ENCODE measurements around the gene DUSP14. TPM values are rescaled to one million over a fixed set of nuclear protein-coding genes. Genes with fewer than 3 reads are reported as not detected.
A peak's percentile ranks its signal among the peaks of the same experiment; 100 is the strongest.

Gene DUSP14
- total and polyA plus RNA-seq, 9 donors: 6.3 to 17.1 (median 12.6) TPM

GRCh38 chr17:37480427-37480826 is 9.3 kb upstream of the DUSP14 start:
- Histone ChIP-seq H3K36me3 (no peaks in the 10 kb centered on the region), H3K27me3 (no peaks in the 10 kb centered on the region), H3K4me1 (ENCODE audit: insufficient read depth) (peaks cover 5% of the 10 kb centered on the region), H3K27ac (no peak overlapping the region), H3K4me3 (no peak overlapping the region), H3K9me3 (no peaks in the 10 kb centered on the region)
- DNase-seq: no peak
- TF ChIP-seq POLR2A (IDR thresholded peaks at IDR 0.05) (no peak), EP300 (IDR thresholded peaks at IDR 0.05) (no peak)
- TF ChIP-seq, protein P1, sequence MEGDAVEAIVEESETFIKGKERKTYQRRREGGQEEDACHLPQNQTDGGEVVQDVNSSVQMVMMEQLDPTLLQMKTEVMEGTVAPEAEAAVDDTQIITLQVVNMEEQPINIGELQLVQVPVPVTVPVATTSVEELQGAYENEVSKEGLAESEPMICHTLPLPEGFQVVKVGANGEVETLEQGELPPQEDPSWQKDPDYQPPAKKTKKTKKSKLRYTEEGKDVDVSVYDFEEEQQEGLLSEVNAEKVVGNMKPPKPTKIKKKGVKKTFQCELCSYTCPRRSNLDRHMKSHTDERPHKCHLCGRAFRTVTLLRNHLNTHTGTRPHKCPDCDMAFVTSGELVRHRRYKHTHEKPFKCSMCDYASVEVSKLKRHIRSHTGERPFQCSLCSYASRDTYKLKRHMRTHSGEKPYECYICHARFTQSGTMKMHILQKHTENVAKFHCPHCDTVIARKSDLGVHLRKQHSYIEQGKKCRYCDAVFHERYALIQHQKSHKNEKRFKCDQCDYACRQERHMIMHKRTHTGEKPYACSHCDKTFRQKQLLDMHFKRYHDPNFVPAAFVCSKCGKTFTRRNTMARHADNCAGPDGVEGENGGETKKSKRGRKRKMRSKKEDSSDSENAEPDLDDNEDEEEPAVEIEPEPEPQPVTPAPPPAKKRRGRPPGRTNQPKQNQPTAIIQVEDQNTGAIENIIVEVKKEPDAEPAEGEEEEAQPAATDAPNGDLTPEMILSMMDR (IDR thresholded peaks at IDR 0.05): no peak
- 91 to 93% (median 92%) methylated on average over 2 of the region's 2 CpGs for WGBS, 3 donors
- intact Hi-C loops (cut with DNase I): no loop called here

DNA sequence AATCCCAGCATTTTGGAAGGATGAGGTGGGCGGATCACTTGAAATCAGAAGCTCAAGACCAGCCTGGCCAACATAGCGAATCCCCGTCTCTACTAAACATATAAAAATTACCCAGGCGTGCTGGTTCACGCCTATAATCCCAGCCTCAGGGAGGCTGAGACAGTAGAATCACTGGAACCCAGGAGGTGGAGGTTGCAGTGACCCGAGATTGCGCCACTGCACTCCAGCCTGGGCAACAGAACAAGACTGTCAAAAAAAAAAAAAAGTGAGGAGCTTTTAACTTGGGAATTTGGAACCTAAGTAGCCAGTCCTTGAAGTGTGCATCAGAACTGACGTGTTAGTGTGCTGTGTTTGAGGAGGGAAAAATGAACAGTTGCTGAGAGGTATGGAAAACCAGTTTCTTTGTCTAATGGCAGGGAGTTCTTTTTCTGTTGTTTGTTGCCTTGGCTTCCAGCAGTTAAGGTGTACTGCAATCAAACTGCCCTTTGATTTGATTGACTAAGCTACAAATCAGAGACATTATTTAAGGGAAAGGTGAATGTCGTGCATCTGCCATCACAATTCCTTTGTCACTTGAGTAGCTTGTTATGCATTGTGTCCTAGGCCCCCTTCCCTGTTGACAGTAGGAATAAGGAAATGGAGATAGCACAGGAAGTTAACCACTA is 8.6 kb upstream of the DUSP14 start:
- intact Hi-C loops (cut with DNase I): no loop called here
- Histone ChIP-seq H3K9me3 (no peaks in the 10 kb centered on the region), H3K27me3 (no peaks in the 10 kb centered on the region), H3K36me3 (no peaks in the 10 kb centered on the region), H3K27ac (no peak overlapping the region), H3K4me1 (ENCODE audit: insufficient read depth) (peaks cover 5% of the 10 kb centered on the region), H3K4me3 (no peak overlapping the region)
- 82 to 92% (median 88%) methylated on average over 9 of the region's 9 CpGs for WGBS, 3 donors
- TF ChIP-seq, protein P1 (IDR thresholded peaks at IDR 0.05): no peak
- no peak for TF ChIP-seq EP300 (IDR thresholded peaks at IDR 0.05)
- no peak for TF ChIP-seq POLR2A (IDR thresholded peaks at IDR 0.05)
- no peak for DNase-seq

DNA sequence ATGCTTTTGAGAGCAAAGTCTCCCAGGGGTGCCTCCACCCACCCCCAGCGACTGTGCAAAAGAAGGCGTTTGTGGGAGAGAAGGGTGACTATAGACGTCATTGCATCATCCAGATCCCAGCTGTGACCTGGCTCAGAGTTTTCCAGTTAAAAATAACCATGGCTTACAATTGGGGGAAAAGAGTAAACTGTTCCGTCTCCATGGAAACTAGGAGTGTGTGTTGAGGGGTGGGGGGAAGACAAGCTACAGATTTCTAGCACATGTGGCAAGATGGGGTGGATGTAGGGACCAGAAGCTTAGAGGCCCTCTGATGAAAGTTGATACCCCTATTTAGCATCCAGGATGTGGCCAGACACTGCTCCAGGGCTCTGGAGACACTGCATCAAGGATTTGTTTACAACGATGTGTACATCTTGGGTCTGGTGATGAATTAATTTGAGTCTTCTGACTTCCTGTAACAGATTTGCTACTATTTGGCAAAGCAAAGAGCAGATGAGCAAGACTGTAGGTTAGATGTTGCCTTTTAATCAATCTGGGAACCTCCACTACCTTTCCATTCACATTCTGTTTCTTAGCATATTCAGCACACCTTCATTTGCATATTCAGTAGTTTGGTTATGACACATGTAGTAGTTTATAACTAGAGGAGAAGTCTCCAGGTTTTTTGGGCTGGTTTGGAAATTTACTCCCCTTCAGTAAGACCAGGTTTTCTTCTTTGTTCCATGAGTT is 6.2 kb upstream of the DUSP14 start:
- H3K36me3 ChIP-seq: no peaks in the 10 kb centered on the region
- H3K27ac ChIP-seq: no peak overlapping the region
- 15 to 22% (median 18%) methylated on average over 5 of the region's 5 CpGs for WGBS, 3 donors
- H3K27me3 ChIP-seq: no peaks in the 10 kb centered on the region
- peaks cover 6% of the 10 kb centered on the region for H3K4me1 ChIP-seq (ENCODE audit: insufficient read depth)
- TF ChIP-seq EP300 (IDR thresholded peaks at IDR 0.05): no peak
- TF ChIP-seq, protein P1 (IDR thresholded peaks at IDR 0.05): no peak
- no peak for TF ChIP-seq POLR2A (IDR thresholded peaks at IDR 0.05)
- DNase-seq: peak in 2 of 5 donors; percentile 13 to 54
- no peak overlapping the region for H3K4me3 ChIP-seq
- intact Hi-C loops (cut with DNase I): no loop called here
- no peaks in the 10 kb centered on the region for H3K9me3 ChIP-seq

GRCh38 chr17:37485938-37486570 is 3.6 kb upstream of the DUSP14 start:
- WGBS, 3 donors: 72 to 85% (median 81%) methylated on average over 1 of the region's 1 CpG

More at GRCh38 chr17:37485938-37486570, 3.6 kb upstream of the DUSP14 start:
- Histone ChIP-seq H3K4me3 (no peak overlapping the region), H3K36me3 (no peaks in the 10 kb centered on the region), H3K27me3 (no peaks in the 10 kb centered on the region), H3K27ac (no peak overlapping the region), H3K9me3 (no peaks in the 10 kb centered on the region), H3K4me1 (ENCODE audit: insufficient read depth) (peaks cover 6% of the 10 kb centered on the region)
- intact Hi-C loops (cut with DNase I): no loop called here
- no peak for DNase-seq
- TF ChIP-seq POLR2A (IDR thresholded peaks at IDR 0.05) (no peak), EP300 (IDR thresholded peaks at IDR 0.05) (no peak)
- TF ChIP-seq, protein P1 (IDR thresholded peaks at IDR 0.05): no peak
